Stimulated activated CD8-positive, alpha-beta memory T cell treated with anti-CD3 and anti-CD28 coated beads, Interleukin-12 subunit alpha, Interleukin-12 subunit beta, amount 100 ng/mL, for 1 hour (primary cell): ENCODE measurements around the gene SLC35D1.
"Not testable (repeated sequence)": the region's sequence is repeated elsewhere in the genome, so short reads cannot be mapped to it uniquely, and the experiment has no call there.

ENCODE experiments used
- DNase-seq: peaks from one replicate; pipeline ENCODE4 v3.0.0-alpha.2; 2020; ENCODE audit warnings: low read depth

The SLC35D1 gene

DNA sequence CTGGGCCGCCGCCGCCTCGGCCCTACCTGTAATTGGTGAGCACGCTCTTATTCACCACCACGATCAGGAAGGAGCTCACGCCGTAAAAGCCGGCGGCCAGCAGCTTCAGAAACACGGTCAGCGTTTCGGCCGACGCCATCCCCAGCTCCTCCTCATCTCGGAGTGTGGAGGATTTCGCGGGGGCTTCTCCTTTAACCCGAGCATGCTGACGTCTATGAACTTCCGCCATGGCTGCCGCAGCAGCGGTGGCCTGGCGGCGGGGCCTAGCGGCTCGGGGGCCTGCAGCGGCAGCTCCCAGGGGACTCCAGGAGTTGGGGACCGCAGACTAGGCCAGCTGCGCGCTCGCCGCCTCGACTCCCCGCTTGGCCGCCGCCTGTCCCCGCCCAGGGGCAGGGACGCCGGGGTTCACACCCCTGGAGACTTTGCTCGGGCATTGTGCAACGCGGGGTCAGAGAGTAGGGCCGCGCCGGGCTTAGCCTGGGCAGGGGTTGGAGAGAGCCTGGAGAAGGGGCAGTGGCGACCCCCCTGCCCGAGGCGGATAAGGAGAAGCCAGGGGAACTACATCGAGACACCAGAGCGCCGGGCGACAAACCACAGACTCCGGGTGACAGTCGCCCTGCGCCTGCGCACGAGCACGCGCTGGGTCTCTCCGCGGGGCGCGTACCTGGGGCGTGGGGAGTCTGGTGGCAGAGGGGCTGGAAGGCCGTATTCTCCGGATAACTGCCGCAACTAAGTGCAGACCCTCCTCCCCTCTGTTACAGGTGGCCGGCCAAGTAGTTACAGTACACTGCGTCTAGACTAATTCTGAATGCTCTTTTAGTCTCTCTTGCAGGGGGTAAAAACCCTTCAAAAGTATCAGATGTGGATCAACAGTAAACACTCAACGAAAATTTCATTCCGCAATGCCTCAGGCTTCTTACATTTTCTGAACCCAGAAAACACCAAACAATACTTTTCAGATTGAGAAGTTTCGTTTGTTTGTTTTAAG is at the start of gene SLC35D1:
Gene SLC35D1, minus strand, starts transcription at position 364 of the 988 bp plus-strand sequence. Its CDS starts 135 bp downstream, at position 229.
- peak; percentile 73 for DNase-seq

- DNase-seq, result no peak
Observed at GRCh38 chr1:67103548-67103947, 49.6 kb upstream of the SLC35D1 start.

DNA sequence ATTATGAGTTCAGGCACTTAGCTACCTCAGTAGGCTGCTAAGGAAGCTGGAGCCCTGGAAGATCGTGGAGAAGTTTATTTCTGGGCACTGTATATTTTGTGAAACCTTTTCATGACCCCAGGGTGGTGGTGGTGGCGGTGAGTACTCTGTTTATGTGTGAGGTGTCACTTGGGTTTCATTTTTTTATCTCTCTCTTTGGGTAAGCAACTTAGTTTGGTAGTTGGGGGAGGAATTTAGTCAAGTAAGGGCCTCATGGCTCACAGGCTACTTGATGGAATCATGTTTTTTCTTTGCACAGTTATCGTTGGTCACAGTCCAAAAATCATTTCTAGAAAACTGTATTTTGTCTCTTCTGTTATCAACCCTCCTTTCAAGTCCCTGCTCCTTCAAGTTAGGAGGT is 46.9 kb upstream of the SLC35D1 start:
- DNase-seq, result no peak

DNA sequence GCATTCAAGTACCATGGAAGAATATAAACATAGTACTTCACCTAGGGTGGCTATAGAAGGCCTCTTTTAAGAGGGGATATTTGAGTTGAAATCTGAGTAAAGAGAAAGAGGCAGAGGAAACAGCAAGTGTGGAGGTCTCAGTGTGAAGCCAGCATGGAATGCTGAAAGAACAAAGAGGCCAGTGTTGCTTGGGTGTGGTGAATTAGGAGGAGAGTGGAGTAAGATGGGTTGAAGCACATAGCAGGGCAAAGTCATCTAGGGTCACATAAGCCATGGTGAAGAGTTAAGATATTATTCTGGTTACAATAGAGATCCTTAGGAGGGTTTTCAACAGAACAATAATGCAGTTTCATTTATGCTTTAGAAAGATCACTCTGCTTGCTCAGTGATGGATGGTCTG is 43.4 kb upstream of the SLC35D1 start:
- no peak for DNase-seq

DNA sequence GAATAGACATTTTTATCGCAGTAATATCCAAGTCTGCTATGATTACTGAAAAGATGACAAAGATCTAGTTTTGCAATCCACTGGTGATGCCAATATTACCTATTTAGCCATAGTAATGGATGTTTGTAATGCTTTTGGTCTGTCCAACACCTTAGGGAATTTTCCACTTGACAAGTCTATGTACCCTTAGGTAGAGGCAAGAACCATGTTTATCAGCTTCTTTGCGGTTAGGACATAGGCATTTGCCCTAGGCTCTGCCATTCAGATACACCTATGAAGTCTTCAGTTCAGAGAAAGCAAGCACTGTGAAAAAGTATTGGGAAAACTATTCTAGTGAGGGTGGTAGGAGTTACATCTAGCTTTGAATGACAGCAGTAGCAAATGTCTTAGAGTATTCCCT is 40.2 kb upstream of the SLC35D1 start:
- no peak for DNase-seq

- no peak for DNase-seq
Observed at GRCh38 chr1:67089685-67090208, 35.8 kb upstream of the SLC35D1 start.

- DNase-seq, result no peak
Observed at GRCh38 chr1:67088440-67088839, 34.5 kb upstream of the SLC35D1 start.

- DNase-seq, result no peak
Observed at GRCh38 chr1:67085326-67085725, 31.4 kb upstream of the SLC35D1 start.

GRCh38 chr1:67084765-67085318 is 30.9 kb upstream of the SLC35D1 start:
- DNase-seq, result no peak

DNA sequence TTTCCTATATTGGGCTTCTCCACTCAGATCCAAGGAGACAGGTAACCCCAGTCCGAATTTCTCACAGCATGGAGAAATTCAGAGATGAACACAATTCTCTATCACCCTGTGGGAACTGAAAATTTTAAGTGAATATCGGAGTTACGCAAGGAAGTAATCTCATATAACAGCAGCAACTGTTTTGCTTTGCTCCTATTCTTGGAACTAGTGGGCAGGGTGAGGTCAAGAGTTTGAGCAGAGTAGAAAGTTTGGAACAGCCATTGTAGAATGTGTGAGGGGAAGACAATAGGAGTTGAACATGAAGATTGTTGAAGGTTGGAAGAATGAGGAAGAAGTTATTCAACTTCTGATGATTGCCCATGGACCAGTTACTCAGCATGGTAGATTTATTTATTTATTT is 24.3 kb upstream of the SLC35D1 start:
- no peak for DNase-seq

DNA sequence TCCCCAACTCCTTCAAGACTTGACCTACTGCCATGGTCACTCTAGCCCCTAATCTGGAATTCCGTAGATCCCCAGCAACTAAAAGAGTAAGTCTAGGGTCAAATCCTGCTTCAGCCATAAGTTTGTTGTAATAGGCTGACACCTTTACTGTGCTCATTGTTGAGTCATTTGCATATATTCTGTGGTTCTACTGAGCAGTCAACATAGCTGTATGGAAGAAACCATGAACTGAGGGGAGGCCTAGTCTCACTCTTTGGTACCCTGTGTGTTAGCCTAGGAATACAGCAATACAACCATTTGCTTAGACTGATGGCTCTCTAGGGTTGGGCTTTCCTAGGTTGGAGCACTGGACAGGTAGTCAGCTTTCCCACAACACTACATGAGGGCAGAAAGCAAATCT is 23.6 kb upstream of the SLC35D1 start:
- DNase-seq, result no peak

DNA sequence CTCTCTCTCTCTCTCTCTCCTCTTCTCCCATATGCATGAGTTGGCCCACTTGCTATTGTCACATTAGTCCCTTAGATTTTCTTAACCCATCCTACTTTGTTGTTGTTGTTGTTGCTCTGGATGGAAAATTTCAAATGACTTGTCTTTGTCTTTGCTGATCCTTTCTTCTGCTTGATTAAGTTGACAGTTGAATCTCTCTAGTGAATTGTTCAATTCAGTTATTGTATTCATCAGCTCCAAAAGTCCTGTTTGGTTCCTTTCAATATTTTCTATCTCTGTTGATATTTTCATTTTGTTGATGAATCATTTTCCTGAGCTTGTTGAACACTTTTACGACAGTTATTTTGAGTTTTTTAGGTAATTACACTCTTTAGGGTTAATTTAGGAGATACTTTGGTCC is 18.8 kb upstream of the SLC35D1 start:
- DNase-seq, result no peak

- not testable (repeated sequence) for DNase-seq
Observed at GRCh38 chr1:67067655-67068054, 13.7 kb upstream of the SLC35D1 start.

DNA sequence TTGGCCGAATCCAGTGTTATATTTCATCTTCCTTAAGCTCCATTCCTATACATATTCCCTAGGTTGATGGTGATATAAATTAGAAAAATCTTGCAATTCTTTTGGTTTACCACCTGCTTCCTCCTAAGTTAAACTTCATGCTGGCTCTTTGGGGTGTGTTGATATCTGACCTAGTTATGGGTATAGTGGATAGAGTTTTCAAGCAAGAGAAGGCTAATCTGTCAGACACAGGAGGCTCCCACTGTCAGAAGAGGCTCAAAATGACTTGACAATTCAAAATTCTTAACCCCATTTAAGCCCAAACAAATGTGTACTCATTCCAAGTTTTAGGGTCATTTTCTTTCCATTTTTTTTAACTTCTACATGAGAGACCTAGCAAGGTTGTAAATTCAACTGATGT is 8.5 kb upstream of the SLC35D1 start:
- no peak for DNase-seq

- DNase-seq, result no peak
Observed at GRCh38 chr1:67061266-67061665, 7.3 kb upstream of the SLC35D1 start.

DNA sequence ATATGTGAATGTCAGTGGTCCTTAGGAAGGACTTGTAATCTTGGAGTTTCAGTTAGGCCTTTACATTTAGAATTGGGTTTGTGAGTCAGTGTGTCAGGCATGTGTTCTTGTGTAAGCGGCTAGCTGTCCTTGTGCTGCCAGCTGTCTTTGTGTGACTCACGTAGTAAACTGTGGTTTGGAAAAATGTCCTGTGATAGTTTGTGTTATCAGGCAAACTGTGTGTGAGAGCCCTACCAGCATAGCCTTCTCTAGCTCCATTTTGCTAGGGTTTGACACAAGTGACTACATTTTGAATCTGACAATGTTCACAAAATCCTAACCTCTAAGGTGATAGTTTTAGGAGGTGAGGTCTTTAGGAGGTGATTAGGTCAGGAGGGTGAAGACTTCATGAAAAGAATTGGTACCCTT is 6.9 kb upstream of the SLC35D1 start:
- no peak for DNase-seq

- no peak for DNase-seq
Observed at GRCh38 chr1:67059346-67059745, 5.4 kb upstream of the SLC35D1 start.

DNA sequence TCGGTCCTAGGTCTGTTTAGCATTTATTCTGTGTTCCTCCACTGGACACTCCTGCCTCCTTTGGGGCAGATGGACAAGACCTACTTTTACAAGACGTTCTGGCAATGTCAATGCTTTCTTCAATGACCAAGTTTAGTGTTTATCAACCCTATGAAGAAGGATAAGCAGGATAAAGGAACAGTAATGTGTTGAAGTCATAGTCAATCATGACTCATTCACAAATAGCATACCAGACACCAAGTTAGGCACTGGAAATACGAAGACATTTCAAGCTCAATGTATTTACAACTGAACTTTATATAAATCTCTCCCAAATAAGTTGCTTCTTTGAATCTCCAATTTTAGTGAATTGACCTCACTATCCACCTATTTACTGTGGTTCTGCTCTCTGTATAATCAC is 4.8 kb upstream of the SLC35D1 start:
- DNase-seq, result no peak

DNA sequence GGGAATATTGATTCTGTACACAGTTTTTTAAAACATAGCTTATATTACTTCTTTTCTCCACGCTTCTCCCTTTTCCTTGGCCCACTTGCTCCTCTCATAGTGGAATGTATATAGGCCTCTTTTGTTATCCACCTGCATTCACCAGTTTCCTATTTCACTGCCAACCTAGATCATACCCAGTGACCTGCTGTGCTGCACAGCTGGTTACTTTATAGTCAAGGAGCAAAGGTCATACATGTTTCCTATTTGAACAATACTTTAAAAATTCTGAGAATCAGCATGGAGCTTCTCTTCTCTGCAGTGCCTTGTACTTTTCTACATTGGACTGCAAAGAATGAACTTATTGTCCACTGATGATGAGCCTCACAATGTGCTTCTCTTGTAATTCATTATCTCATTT is 4.3 kb upstream of the SLC35D1 start:
- no peak for DNase-seq

DNA sequence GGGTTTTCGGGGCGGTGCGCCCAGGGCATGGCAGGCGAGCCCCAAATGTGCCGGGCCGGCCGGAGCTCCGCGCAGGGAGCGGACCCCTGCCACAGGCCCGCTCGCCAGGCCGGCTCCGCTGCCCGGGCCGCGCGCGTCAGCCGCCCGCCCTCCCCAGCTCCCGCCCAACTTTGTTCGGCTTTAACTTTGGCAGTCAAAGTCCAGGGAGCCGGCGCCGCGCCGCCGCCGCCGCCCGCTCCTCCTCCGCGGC is 488 bp downstream of the SLC35D1 start:
- no peak for DNase-seq

GRCh38 chr1:67052741-67053534 is 1.0 kb downstream of the SLC35D1 start:
- DNase-seq, result no peak

GRCh38 chr1:67051196-67051595 is 2.8 kb downstream of the SLC35D1 start:
- no peak for DNase-seq
